CD4-positive, alpha-beta T cell treated with Interleukin-21 for 1 hour (primary cell): Measurements from ENCODE around the gene APCDD1L.

Experiments used
- DNase-seq: peaks from one replicate; pipeline ENCODE4 v3.0.0-alpha.2; 2020

The APCDD1L gene

DNA sequence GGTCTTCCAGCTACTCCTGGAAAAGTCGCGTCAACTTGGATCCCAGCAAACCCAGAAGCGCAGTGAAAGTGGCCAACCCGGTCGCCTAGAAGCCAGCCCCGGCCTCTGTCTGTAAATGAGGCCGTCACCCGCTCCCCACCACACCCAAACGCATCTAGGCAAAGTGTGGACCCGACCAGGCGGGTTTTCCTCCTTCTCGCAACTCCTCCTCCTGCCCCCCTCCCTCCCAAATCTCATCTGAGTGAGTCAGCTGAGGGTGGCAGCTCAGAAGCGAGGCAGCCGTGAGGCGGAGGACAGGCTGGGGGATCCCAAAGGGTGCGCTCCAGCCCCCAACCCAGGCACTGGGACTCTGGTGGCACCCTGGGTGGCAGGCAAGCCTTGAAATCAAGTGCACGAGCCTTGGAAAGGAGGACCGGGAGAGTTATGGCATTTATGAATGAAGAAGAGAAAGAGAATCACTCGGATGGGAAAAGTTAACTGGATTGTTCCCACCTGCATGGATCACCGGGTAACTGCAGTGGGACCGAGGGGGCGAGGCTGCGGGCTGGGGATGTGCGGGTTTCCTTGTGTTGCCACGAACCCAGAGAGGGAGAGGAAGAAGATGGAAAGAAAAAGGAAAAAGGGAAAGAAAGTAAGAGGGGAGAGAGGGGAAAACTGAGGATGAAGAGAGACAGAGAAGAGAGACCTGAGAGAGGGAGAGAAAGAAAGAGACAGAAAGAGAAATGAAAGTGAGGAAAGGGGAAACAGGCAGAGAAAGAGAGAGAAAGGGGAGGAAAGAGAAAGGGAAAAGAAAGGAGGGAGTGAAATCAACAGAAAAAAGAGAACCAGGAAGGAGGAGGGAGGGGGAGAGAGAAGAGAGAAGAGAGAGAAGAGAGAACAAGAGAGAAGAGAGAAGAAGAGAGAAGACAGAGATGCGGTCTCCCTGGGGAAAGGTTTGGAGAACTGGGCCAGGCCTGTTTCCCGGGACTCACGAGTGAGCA, at the start of gene APCDD1L:
APCDD1L (minus strand) TSS at position 167 of the 980 bp plus-strand sequence. CDS start 692 bp downstream, outside the sequence.
- no peak for DNase-seq

DNA sequence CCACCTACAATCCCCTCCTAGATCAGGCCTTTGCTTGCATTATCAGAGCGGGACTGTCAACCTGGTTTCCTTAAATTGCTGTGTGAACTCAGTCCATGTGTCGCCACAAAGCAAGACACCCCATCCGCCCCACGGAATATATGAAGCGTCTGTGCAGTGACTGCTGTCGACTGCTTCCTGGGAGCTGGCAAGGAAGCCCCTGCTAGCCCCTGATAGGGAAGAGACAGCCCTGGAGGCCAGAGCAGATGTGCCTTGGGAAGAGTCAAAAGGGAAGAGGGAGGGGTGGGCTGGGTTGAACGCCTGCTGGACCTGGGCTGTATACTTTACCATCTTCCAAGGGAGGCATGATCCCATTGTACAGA, 44.1 kb upstream of the APCDD1L start:
- DNase-seq, result no peak

DNA sequence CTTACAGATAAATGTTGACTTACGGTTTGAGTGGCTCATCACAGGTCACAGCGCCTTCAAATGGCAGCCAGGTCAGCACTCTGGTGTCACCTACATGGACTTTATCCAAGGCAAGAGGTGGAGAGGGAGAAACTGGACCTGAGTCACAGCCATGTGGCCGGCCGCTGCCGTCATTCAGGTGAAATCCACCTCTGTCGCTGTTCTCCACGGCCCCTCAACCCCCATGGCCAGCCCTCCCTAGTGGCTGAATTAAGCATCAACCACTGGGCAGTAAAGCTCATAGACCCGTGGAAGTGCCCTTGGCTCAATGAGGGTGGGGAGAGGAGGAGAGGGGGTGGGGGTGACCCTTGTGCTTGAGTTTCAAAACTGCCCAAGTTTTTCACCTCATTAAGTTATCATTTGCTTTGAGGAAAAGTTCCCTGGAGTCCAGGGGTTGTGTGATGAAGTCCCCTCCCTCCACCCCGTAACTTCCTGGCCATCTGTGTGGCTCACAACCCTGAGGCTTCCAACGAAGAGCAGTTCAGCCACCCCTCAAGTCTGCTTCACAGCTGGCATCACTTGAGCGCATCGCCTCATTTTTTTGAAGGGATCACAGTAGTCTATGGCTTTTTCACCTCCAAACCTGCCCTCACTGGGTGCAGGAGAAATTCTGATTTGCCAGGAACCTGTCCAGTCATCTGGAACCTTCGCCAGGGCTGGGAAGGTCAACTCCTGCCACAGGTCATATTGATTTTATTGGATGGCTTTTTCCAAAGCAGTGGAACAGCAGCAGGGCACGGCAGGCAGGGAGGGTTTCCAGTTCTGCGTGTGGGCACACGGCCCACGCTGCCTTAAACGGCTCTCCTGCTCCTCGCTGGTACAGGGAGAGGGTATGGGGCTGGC, 43.5 kb upstream of the APCDD1L start:
- no peak for DNase-seq

DNA sequence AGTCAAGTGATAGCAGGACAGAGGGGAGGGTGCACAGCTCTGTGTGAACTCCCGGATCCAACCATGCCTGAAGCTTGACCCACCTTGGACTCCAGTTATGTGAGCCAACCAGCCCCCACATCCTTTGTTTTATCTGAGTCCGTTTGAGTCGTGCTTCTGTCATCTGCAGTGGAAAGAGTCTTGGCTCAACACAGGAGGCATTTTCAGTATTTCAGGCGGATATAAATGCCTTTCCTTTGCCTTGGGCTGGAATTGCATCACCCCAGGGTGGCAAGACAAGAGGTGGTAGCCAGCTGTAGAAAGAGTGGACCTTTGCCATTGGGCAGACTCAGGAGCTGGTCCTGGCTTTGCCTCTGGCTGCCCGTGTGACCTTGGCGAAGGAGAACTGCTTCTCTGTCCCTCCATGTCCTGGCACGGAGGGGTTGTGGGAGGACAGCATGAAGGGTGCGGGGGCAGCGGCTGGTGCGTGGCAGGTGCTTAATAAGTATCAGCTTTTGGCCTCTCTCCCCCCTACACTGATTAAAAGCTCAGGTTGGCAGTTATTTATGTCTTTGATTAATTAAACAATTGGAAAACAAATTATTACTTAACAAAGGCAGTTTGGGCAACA, 42.6 kb upstream of the APCDD1L start:
- DNase-seq, result no peak

DNA sequence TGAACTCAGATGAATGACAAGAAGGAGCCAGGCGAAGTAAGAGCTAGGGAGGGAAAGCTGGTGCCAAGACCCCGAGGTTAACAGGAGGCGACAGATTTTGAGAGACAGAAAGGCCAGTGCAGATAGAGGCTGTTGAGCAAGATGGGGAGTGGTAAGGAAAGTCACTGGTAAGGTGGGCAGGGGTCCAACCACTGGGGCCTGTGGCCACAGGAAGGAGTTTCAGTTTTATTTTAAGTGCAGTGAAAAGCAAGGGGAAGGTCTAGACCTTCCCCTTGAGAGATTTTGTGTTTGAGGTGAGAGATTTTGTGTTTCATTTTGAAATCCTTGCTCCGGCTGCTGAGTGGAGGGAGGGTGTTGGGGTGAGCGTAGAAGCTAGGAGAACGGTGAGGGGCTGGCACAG, 41.8 kb upstream of the APCDD1L start:
- no peak for DNase-seq

DNA sequence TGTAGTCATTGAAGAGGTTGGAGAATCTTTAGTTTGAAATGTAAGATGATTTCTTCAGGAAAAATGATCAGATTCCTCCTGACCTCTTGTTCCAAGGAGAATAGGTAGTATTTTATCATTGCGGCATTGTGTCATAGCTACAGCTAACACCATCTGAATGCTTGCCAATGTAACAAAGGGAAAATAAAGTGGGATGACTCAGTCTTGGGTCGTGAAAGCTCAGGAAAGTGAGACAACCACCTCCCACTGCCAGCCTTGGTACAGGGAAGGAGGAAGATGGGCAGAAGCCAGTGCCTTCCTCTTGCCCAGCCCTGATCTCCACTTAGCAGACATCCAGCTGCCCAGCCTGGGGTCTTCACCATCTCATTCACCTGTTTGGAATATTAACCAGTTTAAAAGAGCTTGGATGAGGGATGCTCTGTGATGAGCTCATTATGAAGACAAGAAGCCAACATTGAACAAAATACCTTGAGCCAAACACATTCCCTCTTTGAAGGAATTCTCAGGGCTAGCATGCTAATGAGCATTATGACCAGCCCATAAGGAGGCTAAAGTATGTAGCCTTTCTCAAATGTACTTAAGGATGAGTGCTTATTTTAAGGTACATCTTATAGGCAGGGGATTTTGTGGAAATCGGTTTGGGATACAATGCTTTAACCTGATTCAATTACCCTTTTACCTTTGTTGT, 40.0 kb upstream of the APCDD1L start:
- no peak for DNase-seq

DNA sequence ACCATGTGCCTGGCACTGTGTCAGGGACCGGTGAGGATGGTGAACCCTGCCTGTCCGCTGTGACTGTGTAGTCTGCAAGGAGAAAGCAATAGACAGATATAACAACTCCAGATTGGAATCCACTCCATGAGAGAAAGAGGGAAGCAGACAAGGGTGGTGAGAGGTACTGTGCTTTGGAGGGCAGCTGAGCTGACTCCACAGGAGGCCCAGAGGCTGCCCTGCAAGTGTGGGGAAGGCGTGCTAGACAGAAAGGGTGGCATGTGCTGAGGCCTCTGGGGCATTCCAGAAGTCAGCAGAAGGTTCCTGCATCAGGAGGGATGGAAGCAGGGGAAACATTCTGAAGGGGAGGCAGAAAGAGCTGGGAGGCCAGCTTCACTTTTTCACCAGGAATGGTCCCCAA, 39.3 kb upstream of the APCDD1L start:
- no peak for DNase-seq

DNA sequence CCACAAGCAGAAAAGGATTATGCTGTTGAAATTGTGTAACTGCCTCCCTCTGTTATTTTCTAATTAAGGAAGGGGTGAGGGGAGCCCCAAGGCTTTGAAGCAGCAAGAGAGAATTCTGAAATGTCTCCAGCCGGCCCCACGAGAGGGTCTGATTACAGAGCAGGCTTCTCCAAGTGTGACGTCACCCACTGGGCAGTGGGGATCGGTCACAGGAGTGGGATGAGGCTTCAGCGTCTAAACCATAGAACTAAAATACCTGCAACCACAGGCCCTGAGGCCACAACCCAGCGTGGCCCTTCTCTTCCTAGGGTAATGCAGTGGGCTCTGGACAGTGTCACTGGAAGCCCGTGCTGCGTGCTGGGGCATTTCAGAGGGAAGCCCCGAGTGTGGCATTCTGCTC, 38.6 kb upstream of the APCDD1L start:
- no peak for DNase-seq

DNA sequence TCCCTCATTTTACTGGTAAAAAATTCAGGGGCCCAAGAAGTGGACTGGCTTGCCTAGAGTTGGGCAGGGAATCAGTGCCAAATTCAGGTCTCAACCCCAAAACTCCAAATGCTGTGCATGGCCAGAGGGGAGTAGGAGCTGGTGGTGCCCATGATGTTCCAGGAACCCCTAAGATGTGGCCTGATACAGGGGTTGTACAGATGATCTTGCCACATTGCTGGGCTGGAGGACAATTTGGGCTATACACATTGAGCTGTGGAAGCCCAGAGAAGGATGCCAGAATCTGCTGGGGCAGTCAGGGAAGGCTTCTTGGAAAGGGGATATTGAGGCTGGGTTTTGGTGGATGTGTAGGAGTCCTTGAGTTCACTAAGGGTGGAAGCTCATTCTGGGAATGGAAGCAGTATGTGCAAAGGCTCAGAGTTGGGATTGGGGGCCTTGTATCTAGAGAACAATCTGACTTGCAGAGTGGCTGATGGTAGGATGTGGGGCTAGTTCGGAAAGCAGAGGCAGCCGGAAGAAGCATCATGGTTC, 38.0 kb upstream of the APCDD1L start:
- no peak for DNase-seq

DNA sequence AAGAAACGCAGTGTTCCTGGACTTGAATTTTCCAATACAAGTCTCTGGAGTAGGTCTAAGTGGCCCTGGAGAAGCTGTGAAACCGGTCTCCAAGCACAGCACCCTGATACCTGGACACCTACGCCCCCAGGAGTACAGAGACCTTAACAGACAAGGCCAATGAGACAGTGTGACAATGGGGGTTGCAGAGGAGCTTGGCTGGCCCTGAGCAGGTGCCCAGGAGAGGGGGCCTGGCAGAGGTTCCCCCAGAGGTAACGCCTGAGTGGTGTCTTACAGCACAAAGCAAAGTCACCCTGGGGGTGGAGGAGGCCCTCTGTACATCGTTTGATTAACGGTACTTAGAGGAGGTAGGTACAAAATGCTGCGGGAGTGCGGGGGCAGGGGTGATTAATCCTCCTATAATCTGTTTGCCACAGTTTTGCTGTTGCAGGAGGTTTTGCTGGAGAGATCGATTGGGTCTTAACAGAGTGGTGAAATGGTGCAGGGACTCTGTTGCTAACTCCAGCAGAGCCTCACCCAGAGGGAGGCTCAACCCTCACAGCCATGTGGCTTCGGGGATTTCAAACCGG, 37.3 kb upstream of the APCDD1L start:
- DNase-seq, result no peak

DNA sequence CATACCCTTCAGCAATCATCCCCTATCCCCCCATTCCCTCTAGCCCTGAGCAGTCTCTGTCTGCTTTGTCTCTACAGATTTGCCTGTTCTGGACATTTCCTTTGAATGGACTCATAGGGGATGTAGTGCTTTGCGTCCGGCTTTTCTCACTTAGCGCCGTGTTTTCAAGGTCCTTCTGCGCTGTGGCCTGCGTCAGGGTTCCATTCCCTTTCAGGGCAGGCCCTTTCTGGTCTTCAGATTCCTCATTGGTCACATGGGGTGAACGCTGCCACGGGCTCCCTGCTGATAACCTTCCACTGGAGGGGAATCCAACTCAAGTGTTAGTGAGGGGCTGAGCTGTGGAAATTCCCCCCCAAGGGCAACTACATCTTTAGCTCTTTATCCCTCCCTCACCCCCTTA, 36.4 kb upstream of the APCDD1L start:
- no peak for DNase-seq

DNA sequence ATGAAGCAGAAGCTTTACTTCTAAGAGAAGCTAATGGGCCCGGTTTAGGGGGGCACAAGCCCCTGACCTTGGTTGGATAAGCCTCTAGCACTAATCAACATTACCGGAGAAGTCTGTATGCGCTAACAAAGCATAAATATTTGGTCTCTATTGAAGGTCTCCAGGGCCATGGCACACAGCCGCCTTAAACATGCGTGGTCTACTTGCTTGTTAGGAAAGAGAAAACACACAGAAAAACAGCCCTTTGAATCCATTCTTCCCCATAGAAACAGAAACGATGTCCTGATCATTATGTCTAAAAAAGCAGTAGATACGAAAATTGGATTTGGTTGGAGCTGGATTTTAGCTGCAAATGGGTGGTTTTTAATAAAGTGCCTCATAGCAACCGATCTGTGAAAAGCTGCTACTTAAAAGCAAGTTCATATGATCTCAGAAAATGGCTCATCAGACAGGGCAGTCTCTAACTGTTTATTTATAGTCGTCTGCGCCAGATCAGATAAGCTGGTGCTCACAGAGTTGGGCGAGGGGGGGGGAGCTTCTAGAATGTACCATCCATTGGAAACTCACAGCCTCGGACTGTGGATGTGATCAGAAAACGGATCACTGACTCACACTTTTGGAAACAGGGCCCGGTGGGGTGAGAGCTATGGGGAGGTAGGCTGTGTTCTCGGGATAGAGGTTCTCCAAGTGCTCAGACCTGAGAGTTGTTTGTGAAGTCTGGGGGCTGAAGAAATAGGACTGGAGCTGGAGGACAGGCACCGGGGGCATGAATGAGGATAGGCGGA, 35.3 kb upstream of the APCDD1L start:
- DNase-seq, result no peak

DNA sequence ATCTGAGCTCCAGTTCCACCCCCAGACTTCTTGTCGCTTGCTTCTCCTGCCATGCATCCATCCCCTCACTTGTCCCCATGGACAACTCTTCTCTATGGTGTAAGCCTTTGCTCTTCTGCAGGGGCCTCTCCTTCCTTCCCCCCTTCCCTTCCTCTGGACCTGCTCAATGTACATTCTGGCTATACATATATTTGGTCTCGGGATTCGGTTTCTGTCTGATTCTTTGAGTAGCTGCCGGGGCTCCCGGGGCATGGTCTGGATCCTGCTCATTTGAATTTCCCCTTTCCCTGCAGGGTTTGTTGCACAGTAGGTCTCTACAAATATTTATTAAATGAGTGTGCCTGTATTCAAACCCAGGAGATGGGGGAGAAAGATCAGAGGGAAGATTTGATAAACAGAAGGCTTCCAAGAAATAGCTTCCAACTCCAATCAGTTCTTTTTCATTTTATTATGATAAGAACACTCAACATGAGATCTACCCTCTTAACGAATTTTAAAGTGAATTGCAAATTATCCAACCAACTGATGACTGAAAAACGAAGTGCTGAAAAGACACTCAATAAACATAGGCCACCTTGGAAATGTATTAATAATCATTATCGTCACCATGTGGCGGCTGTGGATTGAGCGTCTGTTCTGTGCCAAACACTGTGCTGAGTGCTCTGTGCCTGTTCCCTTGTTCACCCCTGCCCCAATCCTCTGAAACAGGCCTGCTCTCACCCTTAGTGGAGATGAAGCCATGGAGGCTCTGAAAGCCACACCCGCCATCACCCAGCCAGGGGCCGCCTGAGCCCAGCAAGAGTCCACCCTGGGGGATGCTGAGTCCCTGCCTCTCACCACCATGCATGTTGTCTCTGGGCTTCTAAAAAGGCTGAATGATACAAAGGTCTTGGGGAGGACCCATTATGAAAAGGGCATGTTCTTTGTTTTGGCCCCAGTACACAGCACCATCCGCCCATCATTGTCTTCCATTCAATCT, 34.3 kb upstream of the APCDD1L start:
- DNase-seq, result no peak

DNA sequence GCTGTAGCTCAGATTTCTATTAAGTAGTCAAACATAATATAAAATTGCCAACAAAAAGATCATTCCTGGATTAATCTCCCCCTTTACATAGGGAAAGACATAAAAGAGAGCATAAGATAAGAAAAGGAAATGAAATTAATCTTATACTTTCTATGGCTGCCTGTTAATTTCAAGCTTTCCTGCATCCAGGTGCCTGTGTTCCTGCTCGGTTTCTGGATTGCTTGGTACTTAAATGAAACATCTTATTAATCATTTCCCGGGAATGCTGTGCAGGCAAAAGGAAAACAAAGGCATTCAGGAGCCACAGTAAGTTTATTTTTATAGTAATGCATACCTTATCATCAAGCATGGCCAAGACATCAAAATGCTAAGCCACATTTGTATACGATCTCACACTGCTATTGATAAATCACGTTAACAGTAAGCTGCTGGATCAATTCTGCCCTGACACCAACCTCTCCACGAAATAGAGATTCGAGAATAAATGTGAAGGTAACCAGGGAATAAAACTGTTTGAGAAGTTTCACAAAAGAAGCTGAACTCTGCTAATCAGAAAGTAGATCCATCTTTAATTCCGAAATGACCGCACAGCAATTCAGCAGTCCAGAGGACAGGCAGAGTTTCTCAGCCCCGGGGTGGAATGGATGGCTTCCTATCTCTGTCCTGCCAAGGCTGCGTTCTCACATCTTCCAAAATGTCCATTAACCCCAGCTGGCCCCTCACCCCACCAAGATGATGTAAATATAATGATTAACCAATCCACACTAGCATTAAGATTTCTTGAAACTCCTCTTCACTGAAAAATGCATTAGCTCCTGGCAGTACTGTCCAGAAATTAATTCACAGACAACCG, 32.6 kb upstream of the APCDD1L start:
- no peak for DNase-seq

DNA sequence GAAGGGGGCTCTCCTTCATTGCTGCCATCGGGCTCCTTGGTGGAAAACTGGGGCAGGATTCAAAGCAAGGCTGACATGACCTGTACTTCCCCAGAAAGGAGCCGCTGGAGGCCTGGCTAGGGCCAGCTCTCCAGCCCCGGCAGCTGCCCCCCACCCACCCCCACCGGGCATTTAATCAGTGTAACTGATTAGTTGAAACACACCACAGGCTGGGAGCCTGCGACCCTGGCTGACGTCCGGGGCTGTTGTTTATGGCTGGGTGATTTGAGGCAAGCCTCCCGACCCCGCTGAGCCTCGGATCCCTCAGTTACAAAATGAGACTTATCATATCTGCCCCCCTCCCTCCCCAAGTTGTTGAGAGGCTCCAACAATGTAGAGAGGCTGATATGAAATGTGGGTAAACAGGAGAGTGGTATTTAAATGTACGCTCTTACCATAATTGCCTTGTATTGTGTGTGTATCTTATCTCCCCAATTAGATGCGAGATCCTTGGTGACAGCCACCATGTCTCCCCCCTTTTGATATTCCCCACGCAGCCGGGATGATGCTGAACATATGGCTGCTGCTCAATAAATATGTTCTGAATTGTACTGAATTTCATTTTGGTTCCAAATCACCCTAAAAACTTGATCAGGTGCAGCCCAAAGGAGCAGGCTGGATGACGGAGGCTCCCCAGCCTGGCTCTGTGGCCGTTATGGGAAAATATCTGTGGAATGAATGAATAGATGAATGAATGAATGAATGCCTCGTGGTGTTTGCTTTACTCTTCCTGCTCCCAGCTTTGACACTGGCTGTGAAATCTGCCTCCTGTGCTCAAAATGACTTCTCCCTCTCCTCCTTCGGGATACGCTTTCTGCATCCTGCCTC, 31.8 kb upstream of the APCDD1L start:
- no peak for DNase-seq

DNA sequence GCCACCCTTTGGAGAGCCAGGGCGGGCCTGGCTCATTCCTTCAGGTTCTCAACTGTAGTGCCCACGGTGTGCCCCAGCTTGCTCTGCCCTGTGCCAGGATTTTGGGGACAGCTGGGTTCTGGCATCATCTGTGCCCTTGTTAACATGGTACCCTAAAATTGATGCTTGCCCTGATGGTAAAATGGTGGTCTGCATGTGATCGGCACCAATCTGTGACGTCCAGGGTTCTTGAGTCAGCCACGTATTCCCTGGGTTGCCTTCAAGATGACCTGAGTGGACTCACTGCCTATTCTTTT, 31.2 kb upstream of the APCDD1L start:
- DNase-seq, result no peak

DNA sequence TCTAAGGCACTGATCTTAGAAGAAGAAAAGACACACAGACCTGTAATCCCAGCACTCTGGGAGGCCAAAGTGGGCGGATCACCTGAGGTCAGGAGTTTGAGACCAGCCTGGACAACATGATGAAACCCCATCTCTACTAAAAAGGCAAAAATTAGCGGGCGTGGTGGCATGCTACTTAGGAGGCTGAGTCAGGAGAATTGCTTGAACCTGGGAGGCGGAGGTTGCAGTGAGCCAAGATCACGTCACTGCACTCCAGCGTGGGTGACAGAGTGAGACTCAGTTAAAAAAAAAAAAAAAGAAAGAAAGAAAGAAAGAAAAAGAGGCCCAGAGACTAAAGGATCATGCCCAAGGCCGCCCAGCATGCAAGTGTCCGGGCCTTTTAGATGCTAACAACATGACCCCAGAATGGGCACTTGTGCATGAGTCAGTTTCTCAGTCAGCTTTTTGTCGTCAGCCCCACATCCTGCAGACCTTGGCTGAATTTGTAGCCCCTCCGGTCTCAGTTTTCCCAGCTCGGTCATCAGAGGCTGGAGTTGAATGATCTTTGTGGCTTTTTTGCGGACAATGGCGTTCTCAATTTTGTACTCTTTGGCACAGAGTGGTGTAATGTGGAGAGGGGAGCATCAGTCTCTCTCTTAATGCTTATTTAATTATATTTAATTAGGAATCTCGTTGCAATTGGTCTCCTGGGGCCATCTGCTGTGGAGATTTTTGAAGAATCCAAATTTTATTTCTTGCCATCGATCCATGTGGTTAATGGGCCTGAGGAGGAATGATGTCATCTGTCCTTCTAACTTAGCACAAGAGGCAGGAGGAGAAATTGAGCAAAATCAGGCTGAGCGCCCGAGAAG, 30.6 kb upstream of the APCDD1L start:
- no peak for DNase-seq
